Measurements from ENCODE around the gene ZNF530.

ZNF530 gene

DNA sequence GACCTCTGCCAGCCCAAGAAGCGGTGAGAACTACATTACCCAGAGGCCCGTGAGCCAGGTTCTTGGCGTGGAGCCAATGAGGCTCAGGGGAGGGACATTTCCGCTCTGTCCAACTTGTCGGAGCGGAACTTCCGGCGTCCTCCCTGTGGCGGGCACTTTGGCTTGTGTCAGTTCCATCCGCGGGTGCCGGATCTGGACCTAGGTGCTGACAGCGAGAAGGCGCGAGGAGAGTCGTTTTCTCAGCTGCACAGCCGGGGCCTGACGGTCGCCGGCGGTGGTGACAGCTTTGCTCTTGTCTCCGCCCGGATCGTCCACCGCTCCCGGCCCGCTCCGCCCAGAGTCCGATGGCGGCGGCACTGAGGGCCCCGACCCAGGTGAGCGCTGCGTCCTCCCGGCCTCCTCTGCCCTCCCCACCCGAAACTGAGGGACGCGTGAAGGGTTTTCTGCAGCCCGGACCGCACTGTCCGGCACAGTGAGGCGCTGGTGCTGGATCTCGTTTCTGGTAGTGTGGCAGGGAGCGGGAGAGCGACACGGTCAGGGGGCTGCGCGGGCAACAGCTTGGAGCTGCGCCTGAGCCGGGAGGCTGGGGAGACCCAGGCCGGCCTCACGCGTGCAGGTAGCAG is at the start of gene ZNF530:
TSS of gene ZNF530 (plus strand) at position 125 of the 623 bp plus-strand sequence. CDS start 4,461 bp downstream, outside the sequence.
- DNase-seq: peak; percentile 72

DNA sequence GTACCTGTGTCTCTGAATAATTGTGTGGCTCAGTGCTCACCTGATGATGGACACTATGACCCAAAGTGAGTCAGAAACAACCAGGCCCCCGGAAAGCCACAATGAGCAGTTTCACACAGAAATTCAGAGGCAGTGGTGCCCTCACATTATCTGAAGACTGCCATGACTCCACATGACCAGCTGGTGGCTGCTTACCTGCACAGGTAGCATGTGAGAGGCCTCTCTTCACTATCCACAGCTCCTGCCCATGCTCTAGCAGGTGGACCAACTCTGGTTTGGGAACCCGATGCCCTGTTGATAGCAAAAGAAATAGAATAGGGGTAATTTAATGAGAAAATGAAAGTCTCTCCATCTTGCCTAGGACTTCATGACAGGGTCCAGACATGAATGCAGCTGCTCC is 47.3 kb upstream of the ZNF530 start:
- DNase-seq: no peak

GRCh38 chr19:57557659-57558058 is 42.0 kb upstream of the ZNF530 start:
- DNase-seq: no peak

GRCh38 chr19:57558525-57558924 is 41.2 kb upstream of the ZNF530 start:
- DNase-seq: no peak

DNA sequence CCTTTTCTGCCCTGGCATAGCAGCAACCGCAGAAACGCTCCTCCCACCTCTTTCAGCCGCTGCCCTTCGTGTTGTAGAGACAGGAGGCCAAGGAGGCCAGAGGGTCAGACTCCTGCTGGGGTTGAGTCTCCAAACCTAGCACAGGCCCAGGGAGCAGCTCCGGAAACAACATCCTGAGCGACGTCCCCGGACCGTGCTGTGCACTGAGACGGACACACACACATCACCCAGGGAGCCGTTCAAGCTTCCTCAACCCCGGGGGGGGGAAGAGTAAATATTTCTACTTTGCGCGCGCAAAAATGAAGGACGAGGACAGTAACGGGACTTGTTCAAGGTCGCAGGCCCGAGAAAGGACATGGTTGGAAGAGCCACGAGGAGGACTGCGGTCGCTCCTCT is 40.7 kb upstream of the ZNF530 start:
- no peak for DNase-seq

DNA sequence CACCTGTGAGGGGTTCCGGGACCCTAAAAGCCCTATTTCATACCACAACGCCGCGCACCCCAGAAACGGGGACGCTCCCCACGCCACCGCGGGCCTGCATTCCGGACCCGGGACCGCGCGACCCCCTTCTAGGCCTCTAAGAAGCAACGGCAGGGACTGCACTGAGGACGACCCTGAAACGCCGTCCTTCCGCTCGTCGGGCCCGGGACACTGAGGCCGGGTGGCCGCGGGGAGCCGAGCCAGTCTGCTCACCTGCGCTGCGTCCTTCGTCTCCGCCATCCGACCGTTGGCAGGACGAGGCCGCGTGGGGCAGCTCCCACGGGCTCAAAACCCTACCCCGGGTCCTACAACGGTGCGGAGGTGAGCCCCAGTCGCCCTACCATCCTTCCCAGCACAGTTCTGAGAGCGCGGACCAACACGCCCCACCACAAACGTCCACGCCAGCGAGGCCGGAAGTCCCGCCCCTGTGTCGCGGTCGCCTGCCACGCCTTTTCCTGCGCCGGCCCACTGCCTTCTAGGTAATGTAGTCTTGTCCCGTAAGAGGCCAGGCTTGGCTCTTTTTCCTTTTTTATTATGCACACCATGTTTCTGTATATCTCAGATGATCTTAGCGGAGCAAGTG is 40.2 kb upstream of the ZNF530 start, which contains the start of gene ZNF550:
TSS of gene ZNF550 (minus strand) at position 460 of the 622 bp plus-strand sequence. CDS start at position 279, 181 bp downstream.
- peak; percentile 77 for DNase-seq

- no peak for DNase-seq
Measured at GRCh38 chr19:57560049-57560491, 39.6 kb upstream of the ZNF530 start.

- no peak for DNase-seq
Measured at GRCh38 chr19:57563547-57563946, 36.1 kb upstream of the ZNF530 start.

DNA sequence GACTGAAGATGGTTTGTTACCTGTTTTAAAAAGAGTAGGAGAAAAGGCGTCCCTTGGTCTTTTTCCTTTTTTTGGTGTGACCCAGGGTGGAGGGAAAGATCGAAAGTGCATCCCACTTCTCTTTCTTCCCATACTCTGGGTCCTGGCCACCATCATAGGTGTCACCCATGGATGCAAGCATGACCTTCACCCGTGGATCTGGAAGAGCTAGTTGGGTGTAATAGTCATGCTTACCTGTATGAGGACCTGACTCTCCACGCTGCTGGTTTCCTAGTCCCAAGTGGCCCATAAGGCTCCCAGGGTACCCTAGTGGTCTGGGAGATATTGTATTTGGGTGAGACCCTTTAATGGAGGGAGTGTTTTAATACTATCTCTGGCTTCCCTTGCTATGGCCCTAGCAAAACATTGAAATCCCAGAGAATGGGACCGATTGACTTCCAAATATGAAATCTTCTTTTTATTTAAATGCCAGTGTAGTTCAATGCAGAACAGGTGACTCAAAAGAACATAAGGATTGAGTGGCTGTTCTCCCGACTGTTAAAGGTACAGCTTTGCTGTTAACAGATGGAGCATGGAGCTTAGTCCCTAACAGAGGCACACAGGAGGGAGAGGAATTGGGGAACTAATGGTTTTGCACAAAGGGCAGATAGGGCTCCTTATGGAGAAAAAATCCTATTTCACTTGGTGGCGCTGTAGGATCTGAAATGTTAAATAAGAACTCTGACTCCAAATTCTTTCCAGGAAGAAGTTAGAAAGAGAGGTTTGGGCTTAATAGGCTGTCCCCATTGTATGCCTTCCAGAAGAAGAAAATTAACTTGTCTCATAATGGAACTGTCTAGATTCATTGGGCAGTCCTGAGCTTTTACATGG is 33.1 kb upstream of the ZNF530 start:
- no peak for DNase-seq

GRCh38 chr19:57570707-57571106 is 29.0 kb upstream of the ZNF530 start:
- DNase-seq: no peak

DNA sequence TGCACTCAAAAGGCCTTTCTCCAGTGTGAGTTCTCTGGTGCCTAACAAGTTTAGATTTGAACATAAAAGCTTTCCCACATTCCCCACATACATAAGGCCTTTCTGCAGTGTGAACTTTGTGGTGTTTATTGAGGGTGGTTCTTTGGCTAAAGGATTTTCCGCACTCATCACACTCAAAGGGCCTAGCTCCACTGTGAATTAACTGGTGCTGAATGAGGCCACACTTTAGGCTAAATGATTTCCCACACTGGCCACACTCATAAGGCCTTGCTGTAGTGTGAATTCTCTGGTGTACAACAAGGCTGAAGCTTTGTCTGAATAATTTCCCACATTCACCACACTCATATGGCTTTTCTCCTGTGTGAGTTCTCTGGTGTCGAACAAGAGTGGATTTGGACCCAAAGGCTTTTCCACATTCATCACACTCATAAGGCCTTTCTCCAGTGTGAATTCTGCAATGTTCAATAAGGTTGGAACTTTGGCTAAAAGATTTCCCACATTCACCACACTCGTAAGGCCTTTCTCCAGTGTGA is 27.2 kb upstream of the ZNF530 start:
- no peak for DNase-seq

DNA sequence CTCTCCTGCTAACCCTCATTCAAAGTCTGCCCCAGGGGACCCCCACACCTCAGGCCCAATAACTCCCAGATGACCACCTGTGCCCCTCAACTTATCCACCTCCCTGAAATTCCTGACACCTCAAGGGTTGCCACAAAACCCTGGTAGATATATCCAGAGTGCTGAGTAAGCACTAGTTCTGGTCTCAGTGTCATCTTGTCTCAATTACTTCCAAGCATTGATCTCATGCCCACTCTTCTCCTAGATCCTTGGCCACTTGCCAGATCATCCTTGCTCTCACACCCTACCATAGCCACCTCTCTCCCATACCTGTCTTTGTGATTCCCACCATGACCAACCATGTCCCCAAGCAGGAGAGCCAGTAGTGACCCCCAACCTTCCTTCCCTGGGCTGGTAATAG is 23.0 kb upstream of the ZNF530 start:
- no peak for DNase-seq

DNA sequence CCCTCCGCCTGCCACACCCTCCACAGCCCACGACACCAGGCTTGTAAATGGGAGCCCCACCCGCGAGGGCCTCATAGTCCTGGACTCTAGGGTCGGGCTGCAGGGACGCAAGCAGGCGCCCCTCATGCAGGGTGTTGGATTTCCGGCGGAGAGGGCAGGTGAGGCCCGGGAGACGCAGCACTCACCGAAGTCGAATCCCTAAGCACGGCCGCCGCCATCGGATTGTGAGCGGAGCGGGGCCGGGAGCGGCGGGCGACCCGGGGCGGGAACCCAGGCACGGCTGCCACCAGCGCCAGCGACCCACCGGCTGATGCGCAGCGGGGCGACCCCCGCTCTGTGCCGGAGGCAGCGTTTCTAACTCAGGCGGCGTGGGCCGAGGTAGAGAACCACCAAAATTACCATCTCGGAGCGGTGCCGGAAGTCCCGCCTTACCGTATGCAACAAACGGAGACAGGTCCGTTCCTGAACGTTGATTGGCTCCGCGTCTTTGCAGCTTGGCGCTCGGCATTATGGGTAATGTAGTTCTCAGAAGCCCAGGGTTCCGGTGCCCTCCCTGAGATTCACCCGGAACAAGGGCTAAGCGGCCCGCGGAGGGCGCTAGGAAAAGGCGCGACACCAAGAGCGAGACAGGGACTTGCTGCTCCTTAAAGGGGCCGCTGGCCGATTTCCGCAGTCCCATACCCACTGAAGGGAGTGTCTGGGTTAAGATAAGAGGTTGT is 21.0 kb upstream of the ZNF530 start, which contains the start of gene ZNF416:
TSS of gene ZNF416 (minus strand) at position 425 of the 719 bp plus-strand sequence. CDS start at position 218, 207 bp downstream.
- DNase-seq: peak; percentile 94

DNA sequence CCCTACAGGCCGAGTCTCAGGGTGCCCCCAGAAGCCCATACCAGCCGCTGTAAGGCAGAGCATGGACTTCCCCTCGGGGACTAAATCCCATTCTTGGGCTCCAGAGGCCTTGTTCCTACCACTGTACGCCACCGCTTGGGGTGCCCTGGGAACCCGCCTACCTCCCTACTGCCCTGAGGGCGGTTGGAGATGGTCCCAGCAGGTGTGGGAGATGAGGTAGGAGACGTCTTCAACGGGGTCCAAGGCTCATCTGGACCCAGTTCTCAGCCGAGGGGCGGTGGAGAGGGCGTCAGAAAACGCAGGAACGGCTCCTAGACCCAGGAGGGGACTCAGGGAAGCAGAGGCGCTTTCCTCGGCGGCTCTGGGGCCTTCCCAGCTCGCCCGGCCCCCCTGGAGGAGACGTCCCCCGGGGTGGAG is 16.6 kb upstream of the ZNF530 start:
- no peak for DNase-seq

DNA sequence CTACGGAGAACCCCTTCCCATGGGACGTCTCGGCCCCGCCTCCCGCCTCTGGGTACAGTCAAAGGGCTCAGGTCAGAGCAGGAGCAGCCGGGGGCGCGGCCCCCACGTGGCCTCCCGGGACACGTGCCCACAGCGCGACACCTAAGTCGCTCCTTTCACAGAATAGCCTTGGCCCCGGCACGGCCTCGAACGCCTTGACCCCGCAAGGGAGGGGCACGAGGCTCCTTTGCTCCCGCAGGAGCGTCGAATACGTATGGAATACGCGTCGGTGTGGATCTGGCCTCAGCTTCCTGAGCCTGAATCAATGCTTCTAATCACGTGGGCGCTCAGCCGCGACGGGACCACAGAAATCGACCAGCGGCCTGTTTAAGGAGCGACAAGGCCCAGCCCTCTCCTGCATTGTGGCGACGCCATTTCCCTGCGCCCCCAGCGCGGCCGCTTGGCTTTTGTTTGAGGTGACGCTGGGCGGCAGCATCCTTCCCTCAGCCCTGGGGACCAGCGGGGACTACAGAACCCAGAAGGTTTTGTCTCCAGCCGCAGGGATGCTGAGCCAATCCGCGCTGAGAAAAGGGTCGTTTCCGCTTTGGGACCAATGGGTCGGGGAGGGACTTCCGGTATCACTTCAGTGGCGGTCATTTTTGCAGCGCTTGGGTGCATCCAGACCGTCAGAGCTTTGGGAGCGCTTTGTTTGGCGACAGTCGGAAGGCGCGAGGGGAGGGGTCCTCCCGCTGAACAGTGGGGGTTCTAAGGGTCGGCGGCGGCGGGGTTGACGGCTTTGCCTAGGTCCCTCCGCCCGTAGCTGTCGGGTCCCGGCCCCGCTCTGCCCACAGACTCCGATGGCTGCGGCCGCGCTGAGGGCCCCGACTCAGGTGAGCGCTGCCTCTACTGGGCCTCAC is 15.9 kb upstream of the ZNF530 start, which contains the start of gene ZIK1:
TSS of gene ZIK1 (plus strand) at position 625 of the 896 bp plus-strand sequence. CDS start at position 837, 212 bp downstream.
- DNase-seq: peak; percentile 88

DNA sequence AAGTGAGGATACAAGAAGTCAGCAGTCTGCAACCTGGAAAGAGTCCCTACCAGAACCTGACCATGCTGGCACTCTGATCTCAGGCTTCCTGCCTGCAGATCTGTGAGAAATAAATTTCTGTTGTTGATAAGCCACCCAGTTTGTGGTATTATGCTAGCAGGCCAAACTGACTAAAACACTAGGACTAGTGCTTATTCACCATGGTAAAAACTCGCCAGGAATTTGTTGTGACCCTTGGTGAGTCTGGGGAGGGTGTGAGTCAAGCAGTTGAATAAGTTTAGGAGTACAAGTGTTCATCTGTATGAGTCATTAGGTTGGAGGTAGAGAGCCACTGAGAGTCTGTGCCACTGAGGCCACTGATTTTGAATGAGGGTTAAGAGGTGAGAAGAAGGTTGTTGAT is 12.2 kb upstream of the ZNF530 start:
- DNase-seq: no peak

GRCh38 chr19:57599377-57599760 is 316 bp upstream of the ZNF530 start:
- no peak for DNase-seq

DNA sequence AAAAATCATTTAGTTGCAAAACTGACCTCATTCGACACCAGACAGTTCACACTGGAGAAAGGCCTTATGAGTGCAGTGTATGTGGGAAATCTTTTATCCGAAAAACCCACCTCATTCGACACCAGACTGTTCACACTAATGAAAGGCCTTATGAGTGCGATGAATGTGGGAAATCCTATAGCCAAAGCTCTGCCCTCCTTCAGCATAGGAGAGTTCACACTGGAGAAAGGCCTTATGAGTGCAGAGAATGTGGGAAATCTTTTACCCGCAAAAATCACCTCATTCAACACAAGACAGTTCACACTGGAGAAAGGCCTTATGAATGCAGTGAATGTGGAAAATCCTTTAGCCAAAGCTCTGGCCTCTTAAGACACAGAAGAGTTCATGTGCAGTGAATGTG is 7.2 kb downstream of the ZNF530 start:
- DNase-seq: no peak

GRCh38 chr19:57611113-57611512 is 11.4 kb downstream of the ZNF530 start:
- no peak for DNase-seq

DNA sequence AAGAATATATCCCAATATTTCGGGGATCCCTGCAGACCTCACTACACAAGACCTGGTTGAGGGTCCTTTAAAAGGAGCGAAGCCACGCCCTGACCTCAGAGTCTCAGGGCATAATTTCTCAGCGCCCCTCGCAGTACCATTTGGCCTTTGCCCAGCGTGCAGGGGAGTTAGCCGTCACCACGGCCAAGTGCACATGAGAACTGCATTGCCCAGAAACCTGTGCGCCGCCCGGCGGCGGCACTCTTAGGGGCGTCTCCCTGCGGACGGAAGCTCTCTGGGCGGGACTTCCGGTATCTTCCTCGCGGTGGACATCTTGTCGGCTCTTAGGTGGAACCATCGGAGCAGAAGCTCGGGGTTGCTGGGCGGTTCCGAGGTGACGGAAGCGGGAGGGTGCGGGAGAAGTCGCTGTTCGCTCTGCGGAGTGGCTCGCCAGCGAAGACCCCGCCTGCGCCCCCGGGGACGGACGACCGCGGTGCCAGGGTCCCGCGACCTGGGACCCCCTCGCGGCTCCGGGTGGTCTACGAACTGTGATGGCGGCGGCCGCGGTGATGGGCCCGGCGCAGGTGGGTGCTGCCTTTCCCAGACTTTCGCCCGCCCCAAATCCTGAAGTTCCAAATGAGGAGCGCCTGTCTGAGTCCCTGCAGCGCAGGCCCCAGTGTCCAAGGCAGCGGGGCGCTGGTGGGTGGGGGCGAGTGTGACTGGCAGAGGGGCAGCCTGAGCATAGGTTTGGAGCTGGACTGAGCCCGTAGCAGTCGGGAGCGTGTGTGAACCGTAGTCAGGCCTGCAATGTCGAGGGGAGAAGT is 14.5 kb downstream of the ZNF530 start, which contains the start of gene ZNF134:
TSS of gene ZNF134 (plus strand) at position 302 of the 803 bp plus-strand sequence. CDS start 5,227 bp downstream, outside the sequence.
- DNase-seq: peak; percentile 76

All from NCI-H1092 treated with DMSO at 0.1 percent for 48 hours (cell line).